Tongue (tissue), 2 donors: ENCODE results near the gene NUP210. TPM values are rescaled to one million over a fixed set of nuclear protein-coding genes. Genes with fewer than 3 reads are reported as not detected.
A peak's percentile ranks its signal among the peaks of the same experiment; 100 is the strongest.

ENCODE experiments used
- DNase-seq: peaks from one replicate; pipeline ENCODE4 v3.0.0-alpha.2; 2015
- total RNA-seq: library from RNA; depleted of rRNA; stranded (reverse); fragments of >200 nt; gene quantifications from one replicate; pipeline ENCODE4 v1.2.3, GENCODE V29; 2014

Gene NUP210
- total RNA-seq, 1 donor from 2014 or later = 13.6 TPM

DNA sequence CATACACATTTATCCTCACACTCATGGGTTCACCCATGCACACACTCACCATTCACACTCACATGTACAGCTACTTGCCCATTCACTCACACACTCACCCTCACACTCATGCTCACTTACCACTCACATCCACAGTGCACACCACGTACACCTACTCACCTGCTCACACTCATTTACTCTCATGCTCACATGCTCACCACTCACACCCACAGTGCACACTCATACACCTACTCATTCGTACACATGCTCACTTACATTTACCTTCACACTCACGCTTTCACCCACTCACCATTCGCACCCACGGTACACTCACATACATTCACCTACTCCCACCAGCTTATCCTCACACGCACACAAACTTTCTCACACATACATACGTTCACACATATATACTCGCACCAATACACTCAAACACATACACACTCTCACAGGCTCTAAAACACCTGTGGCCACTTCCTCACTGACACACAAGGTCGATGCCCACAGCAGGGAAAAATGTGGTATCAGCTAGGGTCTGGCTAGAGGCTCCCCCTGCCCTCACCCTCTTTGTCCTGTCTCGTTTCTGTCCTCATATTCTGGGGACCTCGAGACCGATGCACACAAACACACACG lies 46.0 kb downstream of the NUP210 start:
- no peak for DNase-seq

GRCh38 chr3:13372656-13373055 lies 47.5 kb downstream of the NUP210 start:
- DNase-seq = no peak

- no peak for DNase-seq
Measured at GRCh38 chr3:13372126-13372525, 48.0 kb downstream of the NUP210 start.

DNA sequence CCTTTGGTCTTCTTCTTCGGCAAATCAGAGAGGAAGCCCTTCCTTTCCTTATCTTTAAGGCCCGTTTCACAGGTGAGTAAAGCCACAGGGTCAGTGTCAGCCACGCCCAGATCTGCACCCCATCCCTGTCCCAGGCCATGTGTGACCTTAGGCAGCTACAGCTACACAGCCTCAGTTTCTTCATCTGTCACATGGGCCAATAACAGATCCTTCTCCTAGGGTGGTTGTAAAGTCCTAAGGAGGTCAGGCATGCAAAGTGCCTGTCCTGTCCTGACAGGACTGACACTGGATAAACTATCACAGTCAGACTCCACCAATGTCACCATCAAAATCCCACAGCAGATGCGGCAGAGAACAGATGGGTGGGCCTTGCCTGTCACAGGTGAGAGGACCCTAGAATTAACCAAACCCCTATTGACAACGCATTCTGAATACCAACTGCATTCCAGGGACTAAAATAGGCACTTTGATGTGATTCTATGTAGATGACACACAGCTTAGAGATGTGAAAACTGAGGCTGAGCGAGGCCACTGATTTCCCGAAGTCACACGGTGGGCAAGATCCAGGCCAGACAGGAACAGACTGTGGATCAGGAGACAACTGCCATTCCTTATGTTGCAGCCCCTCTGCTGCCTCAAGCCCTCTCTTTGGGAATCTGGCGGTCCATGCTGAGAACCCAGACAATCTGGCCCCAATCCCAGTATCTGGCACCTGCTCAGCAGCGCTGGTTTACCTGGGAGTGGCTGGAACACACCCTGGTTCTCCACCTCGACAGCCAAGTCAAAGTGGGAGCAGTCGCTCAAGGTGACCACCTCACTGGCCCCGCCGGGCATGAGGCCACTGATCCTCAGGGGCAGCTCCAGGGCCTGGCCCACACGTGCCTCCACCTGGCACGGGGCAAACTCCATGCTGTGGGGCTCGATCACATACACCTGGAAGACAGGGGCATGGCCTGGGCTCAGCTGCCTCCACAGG lies 48.7 kb downstream of the NUP210 start:
- DNase-seq = no peak

DNA sequence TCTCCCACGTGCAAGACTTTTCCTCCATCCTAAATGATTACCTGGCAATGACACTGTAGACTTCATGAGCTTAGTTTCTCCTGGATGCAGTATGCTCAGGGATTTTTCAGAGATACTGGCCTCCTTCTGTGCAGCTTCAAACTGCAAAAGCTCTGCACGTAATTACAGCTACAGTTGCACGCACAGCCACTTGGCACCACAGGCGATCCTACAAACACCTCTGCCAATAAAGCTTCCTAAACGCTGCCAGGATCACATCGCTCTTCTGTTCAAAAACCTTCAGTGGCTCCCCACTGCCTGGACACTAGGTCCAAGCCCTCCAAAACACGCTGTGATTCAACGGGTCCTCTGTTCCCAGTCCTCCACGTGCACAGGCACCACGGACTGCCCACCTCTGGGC lies 49.5 kb downstream of the NUP210 start:
- peak; percentile 35 for DNase-seq

DNA sequence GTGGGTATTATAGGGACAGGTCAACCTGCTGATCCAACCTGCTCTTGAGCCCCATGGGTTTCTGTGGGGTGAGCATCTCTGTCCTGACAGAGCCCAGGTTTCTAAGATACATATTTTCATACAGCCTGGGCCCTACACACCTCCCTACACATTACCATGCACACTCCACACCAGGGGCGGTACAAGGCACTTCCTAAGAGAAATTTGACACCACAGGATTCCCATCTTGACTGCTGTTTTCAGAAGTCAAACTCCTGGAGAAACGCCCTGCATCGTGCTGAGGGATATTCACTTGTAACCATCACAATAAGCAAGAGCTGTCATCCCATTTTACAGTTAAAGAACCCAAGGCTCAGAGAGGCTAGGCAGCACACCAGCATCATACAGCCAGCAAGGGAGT lies 50.1 kb downstream of the NUP210 start:
- peak; percentile 6 for DNase-seq

DNA sequence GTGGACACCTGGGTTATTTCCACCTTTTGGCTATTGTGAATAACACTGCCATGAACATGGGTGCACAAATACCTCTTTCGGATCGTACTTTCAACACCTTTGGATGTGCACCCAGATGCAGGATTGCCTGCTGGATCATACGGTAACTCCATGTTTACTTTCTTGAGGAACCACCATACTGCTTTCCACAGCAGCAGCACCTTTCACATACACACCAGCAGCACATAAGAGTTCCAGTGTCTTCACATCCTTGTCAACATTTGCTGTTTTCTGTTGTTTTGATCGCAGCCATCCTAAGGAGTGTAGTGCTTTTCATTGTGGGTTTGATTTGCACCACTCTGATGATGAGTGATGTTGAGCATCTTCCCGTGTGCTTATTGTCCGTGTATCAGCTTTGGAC lies 51.3 kb downstream of the NUP210 start:
- DNase-seq = no peak

GRCh38 chr3:13367728-13368127 lies 52.4 kb downstream of the NUP210 start:
- DNase-seq = no peak

DNA sequence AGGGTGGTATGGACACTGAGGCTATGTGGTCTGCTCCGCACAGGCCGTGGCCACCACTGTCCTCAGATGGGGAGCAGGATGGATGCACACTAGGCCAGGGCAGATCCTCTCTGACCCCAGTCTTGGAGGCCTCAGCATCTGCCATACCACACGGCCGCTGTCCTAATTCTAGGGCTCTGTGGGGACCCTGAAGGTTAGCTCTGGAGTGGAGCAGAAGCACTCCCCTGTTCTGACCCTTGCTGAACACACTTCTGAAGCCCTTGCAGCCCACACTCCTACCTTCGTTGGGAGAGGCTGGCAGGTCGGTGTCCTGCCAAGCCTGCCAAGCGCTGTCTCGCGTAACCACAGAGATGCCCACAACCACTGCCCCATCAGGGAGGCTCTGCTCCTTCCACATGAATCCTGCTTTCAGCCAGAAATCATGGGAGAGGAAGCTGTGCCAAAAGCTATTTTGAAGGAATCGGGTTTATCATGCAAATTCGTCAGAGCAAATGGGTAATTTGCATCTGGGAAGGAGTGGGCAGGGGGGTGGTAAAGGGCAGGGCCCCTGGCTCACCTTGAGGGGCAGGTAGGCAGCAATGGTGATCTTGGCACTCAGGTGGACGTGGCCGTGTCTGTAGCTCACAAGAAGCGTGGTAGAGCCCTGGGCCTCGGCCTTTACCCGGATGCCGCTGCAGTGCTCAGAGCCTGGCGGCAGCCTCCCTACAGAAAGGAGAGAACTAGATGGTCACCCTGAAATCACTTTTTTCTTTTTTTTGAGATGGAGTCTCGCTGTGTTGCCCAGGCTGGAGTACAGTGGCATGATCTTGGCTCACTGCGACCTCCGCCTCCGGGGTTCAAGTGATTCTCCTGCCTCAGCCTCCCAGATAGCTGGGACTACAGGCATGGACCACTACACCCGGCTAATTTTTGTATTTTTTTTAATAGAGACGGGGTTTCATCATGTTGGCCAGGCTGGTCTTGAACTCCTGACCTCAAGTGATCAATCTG lies 54.4 kb downstream of the NUP210 start:
- DNase-seq = no peak

- no peak for DNase-seq
Measured at GRCh38 chr3:13364602-13365271, 55.4 kb downstream of the NUP210 start.

GRCh38 chr3:13362551-13362950 lies 57.6 kb downstream of the NUP210 start:
- no peak for DNase-seq

- DNase-seq = no peak
Measured at GRCh38 chr3:13359916-13360315, 60.2 kb downstream of the NUP210 start.

- DNase-seq = no peak
Measured at GRCh38 chr3:13358643-13359042, 61.5 kb downstream of the NUP210 start.

- no peak for DNase-seq
Measured at GRCh38 chr3:13358051-13358450, 62.1 kb downstream of the NUP210 start.

DNA sequence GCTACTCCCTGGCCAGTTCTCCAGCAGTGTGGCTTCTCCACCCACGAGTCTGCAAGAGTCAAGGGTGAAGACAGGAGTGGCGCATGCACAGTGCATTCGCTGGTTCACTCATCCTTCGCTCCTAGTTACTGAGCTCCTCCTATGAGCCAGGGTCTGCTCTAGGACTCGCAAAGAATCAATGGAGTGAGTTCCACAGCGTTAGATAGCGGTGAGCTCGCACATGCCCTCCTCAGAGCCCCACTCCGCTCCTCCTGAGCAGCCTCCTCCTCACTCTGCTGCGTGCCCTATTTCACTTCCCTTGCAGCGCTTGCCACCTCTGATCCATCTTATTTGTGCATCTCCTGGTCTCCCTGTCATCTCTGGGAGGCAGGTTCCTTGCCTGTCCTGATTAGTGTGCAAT lies 63.0 kb downstream of the NUP210 start:
- DNase-seq = no peak

DNA sequence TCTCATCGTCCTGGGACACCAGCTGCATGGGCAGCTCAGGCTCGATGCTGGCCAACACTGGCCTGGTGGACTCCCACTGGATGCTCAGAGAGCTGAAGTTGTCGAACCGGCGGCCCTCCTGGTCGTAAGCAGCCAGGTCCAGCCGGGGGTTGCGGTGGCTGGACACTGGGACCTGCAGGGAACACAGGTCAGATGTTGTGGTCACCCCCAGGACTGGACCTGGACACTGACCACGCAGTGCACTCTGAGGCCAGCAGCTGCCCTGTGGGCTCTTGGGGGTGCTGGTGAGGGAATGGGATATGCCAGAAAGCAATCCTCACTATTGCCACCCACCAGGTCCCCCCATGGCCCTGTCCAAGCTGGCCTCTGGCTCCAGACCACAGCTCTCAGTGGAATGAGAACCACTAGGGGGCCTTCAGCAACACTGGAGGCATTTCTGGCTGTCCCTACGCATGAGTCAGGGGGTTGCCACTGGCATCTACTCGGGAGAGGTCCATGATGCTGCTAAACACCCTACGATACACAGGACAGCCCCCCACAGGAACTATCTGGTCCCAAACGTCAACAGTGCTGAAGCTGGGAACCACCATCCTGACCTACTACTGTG lies 66.1 kb downstream of the NUP210 start:
- no peak for DNase-seq

- DNase-seq = no peak
Measured at GRCh38 chr3:13353506-13353905, 66.6 kb downstream of the NUP210 start.

DNA sequence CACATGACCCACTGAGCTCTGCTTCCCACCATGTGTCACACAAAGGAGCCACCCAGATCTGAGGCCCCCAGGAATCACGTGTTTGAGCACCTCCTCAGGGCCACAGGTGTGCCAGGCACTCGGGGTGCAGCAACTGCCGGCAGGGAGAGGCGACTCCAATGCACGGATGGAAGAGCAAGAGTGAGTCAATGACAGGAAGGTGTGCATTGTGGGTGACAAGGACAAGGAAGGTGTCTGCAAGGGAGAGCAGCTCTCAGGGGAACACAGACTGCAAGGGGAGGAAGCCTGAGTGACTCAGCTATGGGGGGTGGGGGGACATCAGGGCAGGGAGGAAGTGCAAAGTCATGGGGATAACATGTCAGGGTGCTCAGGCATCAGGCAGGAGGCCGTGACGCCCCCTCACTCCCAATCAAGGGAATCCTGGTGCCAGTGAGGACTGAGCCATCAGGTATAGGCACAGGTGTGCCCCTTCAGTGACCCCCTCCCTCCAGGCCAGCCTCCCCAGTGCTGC lies 67.4 kb downstream of the NUP210 start:
- no peak for DNase-seq

GRCh38 chr3:13349823-13350222 lies 70.3 kb downstream of the NUP210 start:
- DNase-seq = no peak

GRCh38 chr3:13348661-13349396 lies 71.3 kb downstream of the NUP210 start:
- DNase-seq = peak; percentile 77
